Ishikawa (cell line): Measurements from ENCODE around the gene ZBTB20.

Source experiments
- CEBPB ChIP-seq: IDR thresholded peaks from 2 replicates; pipeline ENCODE4 v1.6.1; 2012
- CREB1 ChIP-seq: IDR thresholded peaks from 2 replicates; pipeline ENCODE4 v1.6.1; 2012; ENCODE audit warnings: low read depth
- EGR1 ChIP-seq: IDR thresholded peaks from 2 replicates; pipeline ENCODE4 v1.6.1; 2012
- EP300 ChIP-seq: IDR thresholded peaks from 2 replicates; pipeline ENCODE4 v1.6.1; 2012; ENCODE audit warnings: borderline replicate concordance
- FOXM1 ChIP-seq: IDR thresholded peaks from 2 replicates; pipeline ENCODE4 v1.6.1; 2012; ENCODE audit warnings: low read depth, borderline replicate concordance
- NFIC ChIP-seq: IDR thresholded peaks from 2 replicates; pipeline ENCODE4 v1.6.1; 2012
- RAD21 ChIP-seq: IDR thresholded peaks from 2 replicates; pipeline ENCODE4 v1.6.1; 2012; ENCODE audit warnings: low read depth
- TAF1 ChIP-seq: IDR thresholded peaks from 2 replicates; pipeline ENCODE4 v1.6.1; 2012; ENCODE audit warnings: low read depth, mild to moderate bottlenecking
- TCF12 ChIP-seq: IDR thresholded peaks from 2 replicates; pipeline ENCODE4 v1.6.1; 2012; ENCODE audit warnings: low read depth
- TEAD4 ChIP-seq: IDR thresholded peaks from 2 replicates; pipeline ENCODE4 v1.6.1; 2012
- YY1 ChIP-seq: IDR thresholded peaks from 2 replicates; pipeline ENCODE4 v1.6.1; 2012; ENCODE audit warnings: low read depth
- ZBTB7A ChIP-seq: IDR thresholded peaks from 2 replicates; pipeline ENCODE4 v1.6.1; 2012; ENCODE audit warnings: low read depth
- TF ChIP-seq, protein P1 (sequence below): IDR thresholded peaks from 2 replicates; pipeline ENCODE4 v1.6.1; 2012
- TF ChIP-seq, protein P2 (sequence below): IDR thresholded peaks from 2 replicates; pipeline ENCODE4 v1.6.1; 2012; ENCODE audit warnings: low read depth, mild to moderate bottlenecking
- TF ChIP-seq, protein P3 (sequence below): IDR thresholded peaks from 2 replicates; pipeline ENCODE4 v1.6.1; 2012

Gene ZBTB20

DNA sequence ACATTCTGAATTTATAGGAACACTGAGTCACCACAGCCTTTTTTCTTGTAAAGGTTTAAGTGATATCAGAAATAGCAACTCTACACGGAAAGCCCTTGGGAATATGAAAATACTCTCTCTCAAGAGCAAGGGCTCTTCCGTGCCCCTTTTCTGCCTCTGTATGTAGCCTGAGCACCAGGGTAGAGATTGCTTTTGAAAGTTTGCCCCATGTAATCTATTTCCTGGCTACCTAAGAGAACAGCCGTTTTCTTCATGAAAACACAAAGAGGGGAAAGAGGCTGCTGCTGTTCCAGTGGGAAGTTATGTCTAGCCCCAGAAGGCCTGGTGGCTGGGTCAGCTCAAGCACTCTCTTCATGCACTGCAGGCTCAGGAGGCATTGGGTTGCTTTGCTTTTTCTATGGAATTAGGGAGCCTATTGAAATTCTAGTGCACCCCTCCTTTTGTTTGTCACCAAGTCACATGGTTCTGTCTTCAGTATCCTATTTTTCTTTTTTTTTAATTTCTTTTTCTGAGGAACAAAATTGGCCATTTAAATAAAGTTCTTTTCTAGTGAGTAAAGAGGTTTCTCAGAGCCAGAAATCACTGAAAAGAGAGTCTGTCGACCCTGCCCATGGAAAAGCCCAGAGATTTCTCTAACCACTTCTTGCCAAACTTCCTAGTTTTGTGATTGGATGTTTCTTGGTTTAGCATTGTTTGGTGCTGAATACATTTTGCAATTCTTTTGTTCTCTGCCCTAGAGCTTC, 813.7 kb downstream of the ZBTB20 start:
- TF ChIP-seq TAF1 (no peak), RAD21 (no peak), TCF12 (no peak), ZBTB7A (no peak), CREB1 (no peak), EGR1 (no peak), NFIC (no peak), CEBPB (no peak), FOXM1 (no peak), EP300 (no peak), YY1 (no peak), TEAD4 (no peak)
- TF ChIP-seq, protein P1, sequence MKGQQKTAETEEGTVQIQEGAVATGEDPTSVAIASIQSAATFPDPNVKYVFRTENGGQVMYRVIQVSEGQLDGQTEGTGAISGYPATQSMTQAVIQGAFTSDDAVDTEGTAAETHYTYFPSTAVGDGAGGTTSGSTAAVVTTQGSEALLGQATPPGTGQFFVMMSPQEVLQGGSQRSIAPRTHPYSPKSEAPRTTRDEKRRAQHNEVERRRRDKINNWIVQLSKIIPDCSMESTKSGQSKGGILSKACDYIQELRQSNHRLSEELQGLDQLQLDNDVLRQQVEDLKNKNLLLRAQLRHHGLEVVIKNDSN, result no peak
- TF ChIP-seq, protein P2, sequence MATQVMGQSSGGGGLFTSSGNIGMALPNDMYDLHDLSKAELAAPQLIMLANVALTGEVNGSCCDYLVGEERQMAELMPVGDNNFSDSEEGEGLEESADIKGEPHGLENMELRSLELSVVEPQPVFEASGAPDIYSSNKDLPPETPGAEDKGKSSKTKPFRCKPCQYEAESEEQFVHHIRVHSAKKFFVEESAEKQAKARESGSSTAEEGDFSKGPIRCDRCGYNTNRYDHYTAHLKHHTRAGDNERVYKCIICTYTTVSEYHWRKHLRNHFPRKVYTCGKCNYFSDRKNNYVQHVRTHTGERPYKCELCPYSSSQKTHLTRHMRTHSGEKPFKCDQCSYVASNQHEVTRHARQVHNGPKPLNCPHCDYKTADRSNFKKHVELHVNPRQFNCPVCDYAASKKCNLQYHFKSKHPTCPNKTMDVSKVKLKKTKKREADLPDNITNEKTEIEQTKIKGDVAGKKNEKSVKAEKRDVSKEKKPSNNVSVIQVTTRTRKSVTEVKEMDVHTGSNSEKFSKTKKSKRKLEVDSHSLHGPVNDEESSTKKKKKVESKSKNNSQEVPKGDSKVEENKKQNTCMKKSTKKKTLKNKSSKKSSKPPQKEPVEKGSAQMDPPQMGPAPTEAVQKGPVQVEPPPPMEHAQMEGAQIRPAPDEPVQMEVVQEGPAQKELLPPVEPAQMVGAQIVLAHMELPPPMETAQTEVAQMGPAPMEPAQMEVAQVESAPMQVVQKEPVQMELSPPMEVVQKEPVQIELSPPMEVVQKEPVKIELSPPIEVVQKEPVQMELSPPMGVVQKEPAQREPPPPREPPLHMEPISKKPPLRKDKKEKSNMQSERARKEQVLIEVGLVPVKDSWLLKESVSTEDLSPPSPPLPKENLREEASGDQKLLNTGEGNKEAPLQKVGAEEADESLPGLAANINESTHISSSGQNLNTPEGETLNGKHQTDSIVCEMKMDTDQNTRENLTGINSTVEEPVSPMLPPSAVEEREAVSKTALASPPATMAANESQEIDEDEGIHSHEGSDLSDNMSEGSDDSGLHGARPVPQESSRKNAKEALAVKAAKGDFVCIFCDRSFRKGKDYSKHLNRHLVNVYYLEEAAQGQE, result no peak
- TF ChIP-seq, protein P3, sequence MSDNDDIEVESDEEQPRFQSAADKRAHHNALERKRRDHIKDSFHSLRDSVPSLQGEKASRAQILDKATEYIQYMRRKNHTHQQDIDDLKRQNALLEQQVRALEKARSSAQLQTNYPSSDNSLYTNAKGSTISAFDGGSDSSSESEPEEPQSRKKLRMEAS, result no peak

GRCh38 chr3:114332342-114333179, 814.5 kb downstream of the ZBTB20 start:
- no peak for TF ChIP-seq TAF1
- TF ChIP-seq ZBTB7A, result no peak

DNA sequence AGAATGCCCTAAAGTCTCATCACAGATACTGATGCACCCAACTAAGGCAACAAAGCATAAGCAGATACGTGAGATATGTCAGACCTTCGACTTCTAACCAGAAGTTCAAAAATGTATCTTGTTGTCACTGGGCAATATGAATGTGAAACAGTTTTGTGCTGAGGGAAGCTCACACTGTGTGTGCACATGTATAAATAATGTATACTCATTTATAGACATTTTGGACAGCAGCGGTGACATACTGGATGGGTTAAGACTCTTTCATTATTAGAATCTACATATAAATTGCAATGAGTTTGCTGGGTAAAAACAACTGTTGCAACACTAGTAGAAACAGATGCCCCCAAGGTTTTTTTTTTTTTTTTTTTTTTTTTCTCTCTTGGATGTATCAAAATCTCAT, 815.4 kb downstream of the ZBTB20 start:
- TF ChIP-seq EP300 (no peak), TEAD4 (no peak), YY1 (no peak), EGR1 (no peak), ZBTB7A (no peak), CEBPB (no peak), NFIC (no peak), TAF1 (no peak), CREB1 (no peak), RAD21 (no peak), FOXM1 (no peak)
- TF ChIP-seq, protein P3, result no peak
- TF ChIP-seq, protein P2, result no peak
- TF ChIP-seq, protein P1, result no peak

GRCh38 chr3:114331007-114331406, 816.1 kb downstream of the ZBTB20 start:
- TF ChIP-seq CEBPB (no peak), YY1 (no peak), TEAD4 (no peak), EP300 (no peak), NFIC (no peak), ZBTB7A (no peak), RAD21 (no peak)
- TF ChIP-seq, protein P1, result no peak
- TF ChIP-seq, protein P2, result no peak
- TF ChIP-seq, protein P3, result no peak
